A204.1 (cell line): ENCODE measurements around the gene ZNF783.
"Not testable (repeated sequence)": the region's sequence is repeated elsewhere in the genome, so short reads cannot be mapped to it uniquely, and the experiment has no call there.

ENCODE experiments used
- FAIRE-seq: peaks from 2 replicates; lab custom pipeline; 2012; peaks lifted over from hg19 to GRCh38; lab: Jason Lieb, UNC

The ZNF783 gene

DNA sequence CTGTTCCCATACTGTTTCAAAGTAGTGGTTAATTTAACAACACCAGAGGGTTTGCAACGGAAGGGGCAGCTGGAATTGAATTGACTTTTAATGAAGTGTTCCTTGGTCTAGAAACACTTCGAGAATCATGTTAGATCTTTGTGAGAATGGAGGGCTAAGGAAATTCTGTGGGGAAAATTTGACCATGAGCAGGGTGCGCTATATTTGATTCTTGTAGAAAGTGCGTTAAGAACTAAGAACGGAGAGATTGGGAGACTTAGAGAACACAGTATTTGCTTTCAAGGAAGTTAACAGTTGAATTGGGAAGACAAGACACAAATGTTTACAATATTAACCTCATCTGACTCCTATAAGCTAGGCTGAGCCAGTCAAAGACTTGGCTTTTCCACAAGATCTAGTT lies 21.4 kb upstream of the ZNF783 start:
- no peak for FAIRE-seq

DNA sequence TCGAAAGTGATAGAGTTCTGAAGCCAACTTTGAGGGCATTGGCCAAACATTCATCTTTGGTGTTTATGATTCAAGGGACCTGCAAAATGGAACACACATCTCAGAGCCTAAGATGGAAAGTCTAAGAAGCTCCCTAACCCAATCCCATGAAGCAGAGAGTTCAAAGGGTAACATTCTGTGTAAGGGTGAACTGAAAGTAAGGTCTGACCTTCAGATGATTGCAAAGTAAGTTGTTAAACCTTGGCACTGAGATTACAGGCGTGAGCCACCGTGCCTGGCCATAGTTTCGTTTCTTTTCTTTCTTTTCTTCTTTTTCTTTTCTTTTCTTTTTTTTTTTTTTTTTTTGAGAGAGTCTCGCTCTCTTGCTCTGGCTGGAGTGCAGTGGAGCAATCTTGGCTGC lies 20.3 kb upstream of the ZNF783 start:
- FAIRE-seq: no peak

DNA sequence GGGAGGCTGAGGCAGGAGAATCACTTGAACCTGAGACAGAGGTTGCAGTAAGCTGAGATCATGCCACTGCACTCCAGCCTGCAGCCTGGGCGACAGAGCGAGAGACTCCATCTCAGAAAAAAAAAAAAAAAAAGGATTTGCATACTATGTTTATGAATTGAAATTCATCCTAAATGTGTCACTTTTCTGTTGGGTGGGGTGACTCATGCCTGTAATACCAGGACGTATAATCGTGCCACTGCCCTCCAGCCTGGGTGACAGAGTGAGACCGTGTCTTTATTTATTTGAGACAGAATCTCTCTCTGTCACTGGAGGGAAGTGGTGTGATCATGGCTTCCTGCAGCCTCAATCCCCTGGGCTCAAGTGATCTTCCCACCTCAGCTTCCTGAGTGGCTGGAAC lies 16.8 kb upstream of the ZNF783 start:
- no peak for FAIRE-seq

DNA sequence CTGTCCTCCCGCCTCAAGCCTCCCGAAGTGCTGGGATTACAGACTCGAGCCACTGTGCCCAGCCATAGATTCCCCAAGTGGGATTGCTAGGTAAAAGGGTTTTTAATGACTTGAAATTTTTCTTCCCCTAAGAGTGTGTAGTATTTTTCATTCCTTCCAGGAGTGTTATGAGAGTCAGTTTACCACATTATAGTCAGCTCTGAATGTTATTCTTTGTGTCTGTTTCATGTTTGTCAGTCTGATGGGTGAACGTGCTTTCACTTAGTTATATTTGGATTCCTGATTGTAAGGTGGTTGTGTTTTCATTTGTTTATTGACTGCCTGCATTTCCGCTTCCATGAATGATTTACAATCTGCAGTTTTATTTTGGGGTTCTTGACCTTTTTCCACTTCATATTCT lies 16.3 kb upstream of the ZNF783 start:
- no peak for FAIRE-seq

DNA sequence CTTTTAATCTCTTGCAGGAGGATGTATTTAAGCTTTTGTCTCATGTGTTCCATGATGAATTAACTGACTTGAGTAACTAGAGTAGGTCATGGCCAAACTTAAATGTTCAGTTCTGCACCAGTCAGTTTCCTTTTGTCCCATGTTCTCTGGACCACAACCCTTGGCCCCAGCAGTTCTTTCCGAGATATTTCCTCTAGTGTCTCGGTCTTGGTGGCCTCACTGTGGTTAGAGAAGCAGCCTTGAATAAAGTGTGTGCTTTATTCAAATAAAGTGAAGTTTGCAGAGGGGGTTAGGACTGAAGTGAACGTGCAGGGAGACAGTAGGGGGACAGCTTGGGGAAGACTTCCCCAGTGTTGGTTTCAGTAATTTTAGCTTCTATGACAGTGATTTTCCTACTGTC lies 13.2 kb upstream of the ZNF783 start:
- no peak for FAIRE-seq

DNA sequence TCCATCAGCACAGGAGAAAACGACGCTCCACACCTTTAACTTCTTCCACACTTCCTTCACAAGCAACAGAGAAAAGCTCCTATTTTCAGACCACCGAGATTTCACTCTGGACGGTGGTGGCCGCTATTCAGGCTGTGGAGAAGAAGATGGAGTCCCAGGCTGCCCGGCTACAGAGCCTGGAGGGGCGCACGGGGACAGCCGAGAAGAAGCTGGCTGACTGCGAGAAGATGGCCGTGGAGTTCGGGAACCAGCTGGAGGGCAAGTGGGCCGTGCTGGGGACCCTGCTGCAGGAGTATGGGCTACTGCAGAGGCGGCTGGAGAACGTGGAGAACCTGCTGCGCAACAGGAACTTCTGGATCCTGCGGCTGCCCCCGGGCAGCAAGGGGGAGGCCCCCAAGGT lies 11.8 kb upstream of the ZNF783 start:
- FAIRE-seq: not testable (repeated sequence)

DNA sequence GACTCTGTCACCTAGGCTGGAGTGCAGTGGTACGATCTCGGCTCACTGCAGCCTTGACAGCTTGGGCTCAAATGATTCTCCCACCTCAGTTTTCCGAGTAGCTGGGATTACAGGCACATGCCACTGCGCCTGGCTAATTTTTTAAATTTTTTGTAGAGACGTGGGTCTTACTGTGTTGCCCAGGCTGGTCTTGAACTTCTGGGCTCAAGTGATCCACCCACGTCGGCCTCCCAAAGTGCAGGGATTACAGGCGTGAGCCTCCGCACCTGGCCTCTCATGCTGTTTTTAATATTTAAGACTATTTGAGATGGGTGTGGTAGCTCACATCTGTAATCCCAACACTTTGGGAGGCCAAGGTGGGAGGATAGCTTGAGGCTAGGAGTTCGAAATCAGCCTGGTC lies 10.5 kb upstream of the ZNF783 start:
- FAIRE-seq: not testable (repeated sequence)

DNA sequence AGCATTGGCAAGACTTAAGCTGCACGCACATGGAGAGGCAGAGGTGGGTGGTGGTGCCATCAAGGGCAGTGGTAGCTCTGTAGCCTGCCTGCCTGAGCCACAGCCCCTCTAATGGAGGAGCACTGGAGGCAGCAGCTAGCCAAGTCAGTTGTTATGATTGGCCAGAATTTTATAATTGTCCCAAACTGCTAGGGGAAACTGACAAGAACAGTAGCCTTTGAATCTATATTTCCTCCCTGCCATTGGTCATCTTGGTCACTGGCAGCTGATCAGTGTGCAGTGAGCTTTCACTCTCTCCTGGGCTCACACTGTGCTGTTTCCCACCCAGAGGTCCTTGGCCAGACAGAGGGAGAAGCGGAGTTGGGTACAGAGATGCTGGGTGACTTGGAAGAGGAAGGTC lies 9.6 kb upstream of the ZNF783 start:
- no peak for FAIRE-seq

DNA sequence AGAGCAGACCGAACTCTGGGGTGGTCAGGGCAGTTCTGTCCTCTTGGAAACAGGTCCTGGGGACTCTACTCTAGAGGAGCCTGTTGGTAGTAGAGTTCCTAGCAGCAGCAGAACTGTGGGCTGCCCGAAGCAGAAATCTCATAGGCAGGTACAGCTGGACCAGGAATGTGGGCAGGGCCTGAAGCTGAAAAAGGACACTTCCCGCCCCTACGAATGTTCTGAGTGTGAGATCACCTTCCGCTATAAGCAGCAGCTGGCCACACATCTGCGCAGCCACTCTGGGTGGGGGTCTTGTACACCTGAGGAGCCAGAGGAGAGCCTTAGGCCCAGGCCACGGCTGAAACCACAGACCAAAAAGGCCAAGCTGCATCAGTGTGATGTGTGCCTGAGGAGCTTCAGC lies 8.3 kb upstream of the ZNF783 start:
- FAIRE-seq: no peak

DNA sequence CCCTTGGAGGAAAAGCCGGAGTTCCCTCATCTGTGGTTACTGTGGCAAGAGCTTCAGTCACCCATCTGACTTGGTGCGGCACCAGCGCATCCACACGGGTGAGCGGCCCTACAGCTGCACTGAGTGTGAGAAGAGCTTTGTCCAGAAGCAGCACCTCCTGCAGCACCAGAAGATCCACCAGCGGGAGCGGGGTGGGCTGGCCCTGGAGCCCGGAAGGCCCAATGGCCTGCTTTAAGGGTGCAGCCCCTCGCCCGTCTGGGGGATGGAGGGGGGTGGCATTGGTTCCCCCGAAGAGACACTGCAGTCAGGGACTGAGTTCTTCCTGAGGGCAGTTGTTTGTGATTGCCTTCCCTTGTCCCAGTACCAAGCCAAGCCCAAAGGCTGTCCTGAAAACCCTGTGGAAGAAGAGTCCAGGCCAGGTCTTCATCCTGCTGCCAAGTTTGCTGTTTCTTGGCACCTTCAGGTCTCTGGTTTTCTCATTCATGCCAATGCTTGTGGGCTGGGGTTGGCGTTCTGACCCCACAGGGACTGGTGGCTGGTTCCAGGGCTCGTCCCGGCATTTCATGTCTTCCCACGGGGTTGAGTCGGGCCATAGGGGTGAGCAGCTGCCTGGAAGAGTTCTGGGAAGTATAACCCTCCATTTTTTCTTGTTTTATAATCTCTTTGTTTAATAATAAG lies 7.7 kb upstream of the ZNF783 start:
- FAIRE-seq: no peak

DNA sequence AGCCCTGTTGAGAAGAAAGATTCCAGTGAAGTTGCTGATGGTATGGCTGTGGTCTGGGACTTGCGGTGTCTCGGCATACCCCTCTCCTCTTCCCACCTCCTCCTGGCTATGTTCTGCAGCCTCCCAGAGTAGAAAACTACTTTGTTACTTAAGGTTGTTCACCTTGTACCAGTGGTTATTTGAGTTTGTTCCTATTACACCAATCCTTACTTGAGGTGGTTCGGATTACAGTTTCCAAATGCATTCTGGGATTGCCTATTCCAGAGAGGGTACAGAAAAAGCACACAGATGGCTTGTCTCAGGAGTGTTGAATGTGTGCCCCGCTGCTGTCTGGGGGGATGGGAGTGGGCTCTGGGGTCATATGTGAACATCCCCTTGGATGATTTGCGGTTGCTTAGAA lies 6.8 kb upstream of the ZNF783 start:
- no peak for FAIRE-seq

DNA sequence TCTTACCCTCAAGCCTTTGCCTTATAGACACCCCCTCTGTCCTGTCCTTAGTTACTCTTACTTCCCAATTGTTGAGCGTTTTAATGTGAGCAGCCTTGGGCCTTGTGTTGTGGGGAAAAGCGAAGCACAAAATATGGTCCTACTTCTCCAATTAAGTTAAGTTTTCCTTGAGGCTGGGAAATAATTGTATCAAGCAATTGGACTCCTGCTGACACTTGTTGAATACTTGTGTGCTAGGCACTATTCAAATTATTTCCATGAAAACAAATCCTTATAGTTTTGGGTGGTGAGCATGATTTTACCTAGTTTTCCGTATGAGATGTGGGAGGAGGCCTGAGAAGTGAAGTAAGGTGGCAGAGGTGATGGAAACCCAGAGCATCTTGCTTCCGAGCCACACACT lies 5.4 kb upstream of the ZNF783 start:
- no peak for FAIRE-seq

DNA sequence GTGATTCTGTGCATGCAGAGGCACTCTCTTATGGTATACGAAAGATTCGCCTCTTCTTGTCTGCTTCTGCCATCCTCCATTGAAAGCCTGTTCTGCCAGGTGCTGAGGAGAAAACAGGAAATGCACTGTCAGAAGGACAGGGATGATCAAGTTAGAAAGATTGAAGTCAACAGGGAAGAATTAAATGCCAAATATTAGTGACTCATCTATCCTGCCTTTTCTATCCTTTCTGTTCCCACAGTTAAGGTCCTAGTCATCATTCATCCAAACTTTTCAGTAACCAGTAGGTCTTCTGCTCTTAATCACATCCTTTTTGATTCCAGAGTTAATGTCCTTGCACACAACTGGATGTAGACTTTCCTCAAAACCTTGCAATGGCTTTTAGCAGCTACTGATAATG lies 4.8 kb upstream of the ZNF783 start:
- no peak for FAIRE-seq

DNA sequence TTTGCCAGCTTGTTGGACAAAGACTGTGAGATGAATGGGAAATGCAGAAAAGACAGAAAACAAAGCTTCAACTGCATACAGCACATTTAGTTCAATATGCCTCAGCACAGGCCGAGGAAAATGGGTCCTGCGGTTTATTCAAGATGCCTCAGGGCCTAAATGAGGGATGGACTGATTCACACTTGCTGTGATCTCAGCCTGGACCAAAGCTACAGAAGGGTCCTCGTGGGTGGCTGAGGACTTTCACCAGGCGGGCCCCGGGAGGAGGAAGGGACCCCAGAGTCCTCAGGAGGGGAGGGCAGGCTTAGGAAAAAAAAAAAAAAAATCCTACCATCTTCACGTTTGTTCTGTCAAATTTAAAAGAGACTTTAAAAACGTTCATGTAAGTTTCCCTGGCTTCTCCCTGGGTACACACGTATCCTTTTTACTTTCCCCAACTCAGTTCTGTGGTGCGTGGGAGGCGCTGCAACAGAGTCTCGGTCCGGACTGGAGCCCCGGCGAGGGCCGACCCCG lies 624 bp upstream of the ZNF783 start:
- no peak for FAIRE-seq

DNA sequence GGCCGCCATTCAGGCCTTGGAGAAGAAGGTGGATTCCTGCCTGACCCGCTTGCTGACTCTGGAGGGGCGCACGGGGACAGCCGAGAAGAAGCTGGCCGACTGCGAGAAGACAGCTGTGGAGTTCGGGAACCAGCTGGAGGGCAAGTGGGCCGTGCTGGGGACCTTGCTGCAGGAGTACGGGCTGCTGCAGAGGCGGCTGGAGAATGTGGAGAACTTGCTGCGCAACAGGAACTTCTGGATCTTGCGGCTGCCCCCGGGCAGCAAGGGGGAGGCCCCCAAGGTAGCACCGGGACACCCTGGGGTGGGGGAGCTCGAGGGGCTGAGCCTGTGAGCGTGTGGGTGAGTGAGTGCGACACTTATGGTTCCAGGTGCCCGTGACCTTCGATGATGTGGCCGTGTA lies 4.5 kb downstream of the ZNF783 start:
- no peak for FAIRE-seq

DNA sequence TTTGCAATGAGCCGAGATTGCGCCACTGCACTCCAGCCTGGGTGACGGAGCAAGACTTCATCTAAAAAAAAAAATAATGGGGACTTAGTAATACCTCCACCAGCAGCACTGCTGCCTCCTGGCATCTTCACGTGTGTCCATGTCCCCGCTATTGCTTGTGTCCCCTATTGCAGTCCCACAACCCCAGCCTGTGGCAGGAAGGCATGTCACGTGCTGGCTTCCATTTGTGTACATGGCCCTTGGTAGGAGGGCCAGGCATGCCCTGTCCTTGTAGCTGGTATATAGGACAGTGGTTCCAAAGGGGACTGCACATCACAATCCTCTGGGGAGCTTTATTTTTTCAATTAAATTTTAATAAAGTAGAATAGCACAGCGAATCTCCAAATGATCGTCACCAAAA lies 5.7 kb downstream of the ZNF783 start:
- FAIRE-seq: no peak

DNA sequence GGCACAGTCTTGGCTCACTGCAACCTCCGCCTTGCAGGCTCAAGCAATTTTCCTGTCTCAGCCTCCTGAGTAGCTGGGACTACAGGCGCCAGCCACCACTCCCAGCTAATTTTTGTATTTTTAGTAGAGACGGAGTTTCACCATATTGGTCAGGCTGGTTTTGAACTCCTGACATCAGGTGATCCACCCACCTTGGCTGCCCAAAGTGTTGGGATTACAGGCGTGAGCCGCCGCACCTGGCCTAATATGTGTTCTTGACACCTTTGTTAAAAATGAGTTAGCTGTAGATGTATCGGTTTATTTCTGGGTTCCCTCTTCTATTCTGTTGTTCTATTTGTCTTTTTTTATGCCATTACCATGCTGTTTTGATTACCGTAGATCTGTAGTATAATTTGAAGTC lies 12.4 kb downstream of the ZNF783 start:
- not testable (repeated sequence) for FAIRE-seq

DNA sequence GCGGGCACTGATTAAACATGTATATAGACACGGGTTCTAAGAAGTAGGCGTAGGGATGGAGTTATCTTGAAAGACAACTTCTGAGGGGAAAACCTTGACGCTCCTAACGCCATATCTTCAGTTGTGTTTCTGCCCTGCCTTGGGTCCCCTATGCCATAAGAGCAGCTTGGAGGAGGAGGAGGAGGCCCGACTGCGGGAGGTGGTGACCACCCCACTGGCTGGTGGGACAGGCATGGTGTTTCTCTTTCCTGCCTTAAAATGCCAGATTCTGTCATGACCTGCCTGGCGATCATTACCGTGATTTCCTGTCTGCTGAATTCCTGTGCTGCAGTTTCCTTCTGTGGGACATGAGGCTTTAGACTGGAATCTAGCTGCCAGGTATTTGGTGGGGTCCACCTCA lies 15.9 kb downstream of the ZNF783 start:
- FAIRE-seq: no peak

DNA sequence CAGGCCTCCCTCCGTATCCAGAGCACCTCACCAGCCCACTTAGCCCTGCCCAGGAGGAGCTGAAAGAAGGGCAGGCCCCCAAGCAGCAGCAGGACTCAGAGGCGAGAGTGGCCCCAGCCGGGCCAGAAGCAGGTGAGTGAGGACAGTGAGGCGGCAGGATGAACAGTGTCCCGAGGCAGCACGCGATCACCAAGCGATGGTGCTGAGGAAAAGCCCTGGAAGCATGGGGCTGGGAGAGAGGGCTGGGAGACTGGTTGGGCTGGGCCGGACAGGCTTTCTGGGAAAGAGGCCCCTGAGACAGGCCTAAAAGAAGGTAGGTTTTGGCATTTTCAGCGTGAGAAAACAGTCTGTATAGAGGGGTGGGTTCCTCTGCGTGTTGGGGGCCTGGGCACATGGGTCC lies 16.4 kb downstream of the ZNF783 start:
- FAIRE-seq: no peak

DNA sequence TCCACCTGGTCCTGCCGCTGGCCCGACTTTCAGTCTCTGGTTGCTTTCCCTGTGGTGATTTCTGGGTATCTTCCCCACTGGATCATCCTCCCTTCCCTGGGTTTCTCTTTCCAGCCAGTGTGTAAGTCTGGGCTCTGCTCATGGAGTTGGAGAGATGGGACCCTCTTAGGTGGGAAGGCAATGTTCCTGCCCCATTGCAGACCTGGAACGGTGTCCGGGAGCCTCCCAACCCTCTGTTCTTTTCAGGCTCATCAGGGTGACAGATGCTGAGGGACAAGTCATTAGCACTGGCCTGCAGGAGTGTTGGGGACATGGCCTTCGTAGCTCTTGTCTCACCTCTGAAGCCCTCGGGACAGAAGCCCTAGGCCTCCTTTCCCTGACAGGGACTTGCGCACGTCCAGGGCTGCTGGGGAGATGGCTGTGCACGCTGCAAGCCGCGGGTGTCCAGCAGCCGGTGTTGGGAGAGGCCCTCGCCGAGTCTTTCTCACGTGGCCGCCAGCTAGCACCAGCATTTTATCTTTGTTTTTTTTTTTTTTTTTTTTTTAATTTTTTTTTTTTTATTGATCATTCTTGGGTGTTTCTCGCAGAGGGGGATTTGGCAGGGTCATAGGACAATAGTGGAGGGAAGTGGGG lies 17.2 kb downstream of the ZNF783 start:
- no peak for FAIRE-seq

DNA sequence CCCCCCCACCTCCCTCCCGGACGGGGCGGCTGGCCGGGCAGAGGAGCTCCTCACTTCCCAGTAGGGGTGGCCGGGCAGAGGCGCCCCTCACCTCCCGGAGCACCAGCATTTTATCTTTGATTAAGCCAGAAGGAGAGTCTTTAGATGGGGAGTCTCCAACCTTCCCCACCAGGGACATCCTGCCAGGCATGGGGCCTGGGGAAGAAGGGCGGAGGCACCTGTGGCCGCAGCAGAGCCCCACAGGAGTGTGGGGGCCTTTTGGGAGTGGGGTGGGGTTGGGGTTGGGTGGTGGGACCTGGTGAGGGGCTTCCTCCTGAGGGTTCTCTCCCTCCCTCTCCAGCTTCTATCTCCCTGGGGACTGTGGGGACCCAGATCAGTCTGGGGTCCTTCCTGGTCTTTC lies 18.2 kb downstream of the ZNF783 start:
- FAIRE-seq: no peak

DNA sequence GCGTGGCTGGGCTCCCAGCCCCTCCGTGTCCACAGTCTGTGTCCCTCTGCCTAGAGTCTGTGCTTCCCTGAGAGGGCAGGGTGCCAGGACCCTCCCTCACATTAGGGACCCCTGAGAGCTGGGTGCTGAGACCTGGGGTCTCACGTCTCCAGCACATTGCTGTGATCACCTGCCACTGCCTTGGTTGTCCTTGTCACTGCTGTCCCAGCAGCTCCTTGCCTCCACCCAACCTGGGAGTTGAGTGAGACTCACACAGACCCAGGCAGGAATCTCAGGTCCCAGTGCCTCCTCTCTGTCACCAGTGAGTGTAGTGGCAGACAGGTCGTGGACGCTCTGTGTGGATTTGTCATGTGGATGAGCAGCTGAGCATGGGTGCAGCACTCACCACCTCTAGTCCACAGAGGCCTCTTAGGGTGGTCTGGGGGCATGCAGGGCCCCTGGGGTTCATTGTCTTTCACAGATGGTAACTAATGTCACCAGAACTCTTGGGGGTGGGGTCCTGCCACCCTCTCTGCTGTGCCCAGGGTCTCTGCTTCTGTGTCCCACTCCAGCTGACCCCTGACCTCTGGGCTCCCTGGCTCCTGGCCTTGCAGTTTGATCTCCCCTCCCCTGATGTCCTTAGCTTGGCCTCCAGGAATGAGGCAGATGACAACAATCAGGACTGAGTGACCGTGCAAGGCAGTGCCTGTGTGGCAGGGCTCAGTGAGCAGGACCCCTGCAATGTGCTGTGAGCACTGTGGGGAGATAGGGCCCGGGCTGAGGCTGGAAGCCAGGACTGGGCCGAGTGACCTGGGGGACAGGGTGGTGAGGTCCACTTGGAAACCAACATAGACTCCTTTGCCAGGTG lies 18.9 kb downstream of the ZNF783 start:
- FAIRE-seq: no peak
